Measurements from ENCODE around the gene NFATC2. TPM values are rescaled to one million over a fixed set of nuclear protein-coding genes. Genes with fewer than 3 reads are reported as not detected.

The NFATC2 gene
- total RNA-seq, 1 donor from 2014 or later, result 4.2 TPM

DNA sequence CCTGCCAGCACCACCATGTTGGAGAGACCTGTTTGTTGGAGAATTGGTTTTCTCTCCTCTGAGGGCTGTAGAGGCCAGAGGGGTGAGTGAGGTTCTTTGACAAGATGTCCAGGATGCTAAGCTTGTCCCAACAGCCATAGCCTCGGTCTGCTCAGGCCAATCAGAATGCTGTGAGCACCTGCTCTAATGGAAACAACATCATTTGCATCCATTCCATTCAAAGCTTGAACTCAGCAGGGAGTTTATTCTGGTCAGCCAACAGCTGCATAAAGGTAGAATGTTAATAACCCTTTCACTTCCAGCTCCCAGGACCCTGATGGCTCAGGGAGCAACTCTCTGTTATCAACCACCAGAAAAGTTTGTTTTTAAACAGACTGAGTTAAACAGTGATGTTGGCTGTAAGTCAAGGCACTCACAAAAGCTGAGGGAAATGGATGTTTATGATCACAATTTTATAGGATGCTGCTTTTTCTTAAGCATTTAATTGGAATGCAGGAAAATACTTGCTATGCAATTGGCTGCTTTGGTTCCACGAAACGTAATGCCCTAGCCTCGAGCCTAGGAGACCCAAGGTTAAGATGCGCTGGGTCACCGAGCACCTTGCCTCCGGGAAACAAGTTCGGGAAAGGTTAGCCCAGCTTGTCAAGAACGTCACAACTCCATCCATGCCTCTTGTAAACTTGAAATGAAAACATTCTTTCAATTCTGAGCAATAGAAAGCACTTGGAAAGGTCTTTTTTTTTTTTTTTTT, 155.2 kb downstream of the NFATC2 start:
- Histone ChIP-seq H3K27me3 (ENCODE audit: low read depth) (no peaks in the 10 kb centered on the region), H3K27ac (replicated peaks) (no peak overlapping the region), H3K36me3 (no peaks in the 10 kb centered on the region), H3K4me1 (peaks cover 31% of the 10 kb centered on the region), H3K4me3 (no peak overlapping the region), H3K9me3 (replicated peaks) (no peaks in the 10 kb centered on the region)
- no peak for DNase-seq
- TF ChIP-seq, protein P1, sequence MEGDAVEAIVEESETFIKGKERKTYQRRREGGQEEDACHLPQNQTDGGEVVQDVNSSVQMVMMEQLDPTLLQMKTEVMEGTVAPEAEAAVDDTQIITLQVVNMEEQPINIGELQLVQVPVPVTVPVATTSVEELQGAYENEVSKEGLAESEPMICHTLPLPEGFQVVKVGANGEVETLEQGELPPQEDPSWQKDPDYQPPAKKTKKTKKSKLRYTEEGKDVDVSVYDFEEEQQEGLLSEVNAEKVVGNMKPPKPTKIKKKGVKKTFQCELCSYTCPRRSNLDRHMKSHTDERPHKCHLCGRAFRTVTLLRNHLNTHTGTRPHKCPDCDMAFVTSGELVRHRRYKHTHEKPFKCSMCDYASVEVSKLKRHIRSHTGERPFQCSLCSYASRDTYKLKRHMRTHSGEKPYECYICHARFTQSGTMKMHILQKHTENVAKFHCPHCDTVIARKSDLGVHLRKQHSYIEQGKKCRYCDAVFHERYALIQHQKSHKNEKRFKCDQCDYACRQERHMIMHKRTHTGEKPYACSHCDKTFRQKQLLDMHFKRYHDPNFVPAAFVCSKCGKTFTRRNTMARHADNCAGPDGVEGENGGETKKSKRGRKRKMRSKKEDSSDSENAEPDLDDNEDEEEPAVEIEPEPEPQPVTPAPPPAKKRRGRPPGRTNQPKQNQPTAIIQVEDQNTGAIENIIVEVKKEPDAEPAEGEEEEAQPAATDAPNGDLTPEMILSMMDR (IDR thresholded peaks at IDR 0.05; ENCODE audit: borderline replicate concordance), result no peak
- intact Hi-C loops (cut with micrococcal nuclease), result no loop called here

GRCh38 chr20:51386586-51386985, 155.9 kb downstream of the NFATC2 start:
- no peak for DNase-seq
- Histone ChIP-seq H3K9me3 (replicated peaks) (no peaks in the 10 kb centered on the region), H3K27me3 (ENCODE audit: low read depth) (no peaks in the 10 kb centered on the region), H3K4me1 (peaks cover 26% of the 10 kb centered on the region), H3K27ac (replicated peaks) (no peak overlapping the region), H3K4me3 (no peak overlapping the region), H3K36me3 (no peaks in the 10 kb centered on the region)
- intact Hi-C loops (cut with micrococcal nuclease), result no loop called here
- TF ChIP-seq, protein P1 (IDR thresholded peaks at IDR 0.05; ENCODE audit: borderline replicate concordance), result no peak

DNA sequence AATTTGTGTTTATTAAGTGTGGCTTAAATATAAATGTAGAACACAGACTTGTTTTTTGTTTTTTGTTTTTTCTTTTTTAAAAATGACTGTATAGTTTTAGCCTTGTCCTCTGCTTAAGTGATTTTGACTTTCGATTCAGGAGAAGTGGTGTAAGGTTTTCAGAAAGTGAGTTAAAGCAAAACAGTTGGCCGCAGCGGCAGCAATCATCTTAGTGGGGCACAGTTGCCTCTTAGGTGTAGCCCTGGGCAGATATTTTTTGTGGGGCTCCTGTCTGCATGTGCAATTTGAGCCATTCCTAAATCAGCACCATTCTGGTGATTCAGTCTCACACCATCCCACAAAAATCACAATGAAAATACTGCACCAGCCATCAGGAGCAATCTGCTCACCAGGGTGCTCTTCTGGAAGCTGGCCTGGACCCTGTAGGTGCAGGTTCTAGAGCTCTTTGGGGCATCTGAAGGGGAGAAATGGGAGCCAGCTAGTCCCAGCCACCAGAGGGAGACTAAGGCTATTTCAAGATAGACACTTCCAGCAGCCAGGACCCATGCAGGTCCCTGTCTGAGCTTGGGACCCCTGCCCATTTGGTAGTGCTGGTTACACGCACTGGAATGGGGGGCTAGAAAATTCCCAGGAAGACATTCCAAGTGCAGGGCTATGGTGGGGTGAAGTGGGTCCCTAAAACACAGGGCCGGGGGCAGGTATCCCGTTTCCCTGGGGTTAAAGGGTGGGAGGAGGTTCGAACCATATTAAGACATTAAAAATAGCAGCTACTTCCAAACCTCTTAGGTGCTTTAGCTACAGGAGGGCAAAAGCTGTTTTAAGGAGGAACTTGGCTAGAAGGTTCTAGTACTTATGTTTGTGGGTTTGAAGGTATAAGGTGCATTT, 156.6 kb downstream of the NFATC2 start:
- no peaks in the 10 kb centered on the region for H3K9me3 ChIP-seq (replicated peaks)
- DNase-seq, result no peak
- H3K27ac ChIP-seq (replicated peaks), result no peak overlapping the region
- TF ChIP-seq, protein P1 (IDR thresholded peaks at IDR 0.05; ENCODE audit: borderline replicate concordance), result peak; percentile 73
- intact Hi-C loops (cut with micrococcal nuclease), result no loop called here
- H3K36me3 ChIP-seq, result no peaks in the 10 kb centered on the region
- H3K27me3 ChIP-seq (ENCODE audit: low read depth), result no peaks in the 10 kb centered on the region
- peaks cover 23% of the 10 kb centered on the region for H3K4me1 ChIP-seq
- H3K4me3 ChIP-seq, result no peak overlapping the region

DNA sequence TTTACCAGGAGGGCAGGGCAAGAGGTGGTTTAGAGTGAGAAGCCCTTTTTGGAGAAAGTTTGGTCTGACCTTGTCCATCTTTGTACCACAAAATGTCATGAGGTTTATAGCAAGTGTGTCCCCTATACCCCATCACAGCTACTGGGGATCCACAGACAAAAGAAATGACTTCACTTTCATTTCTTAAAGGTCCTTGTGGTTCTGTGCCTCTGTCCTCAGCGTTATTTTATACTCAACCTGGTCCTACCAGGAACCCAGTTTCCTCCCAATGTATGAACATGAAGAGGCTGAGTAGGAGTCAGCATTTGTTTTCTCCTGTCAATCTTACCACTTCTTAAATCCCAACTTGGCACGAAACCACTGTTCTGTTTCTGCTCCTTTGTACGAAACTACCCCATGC, 157.6 kb downstream of the NFATC2 start:
- TF ChIP-seq, protein P1 (IDR thresholded peaks at IDR 0.05; ENCODE audit: borderline replicate concordance), result no peak
- Histone ChIP-seq H3K4me1 (peaks cover 13% of the 10 kb centered on the region), H3K36me3 (no peaks in the 10 kb centered on the region), H3K9me3 (replicated peaks) (no peaks in the 10 kb centered on the region), H3K4me3 (no peak overlapping the region), H3K27ac (replicated peaks) (no peak overlapping the region), H3K27me3 (ENCODE audit: low read depth) (no peaks in the 10 kb centered on the region)
- intact Hi-C loops (cut with micrococcal nuclease), result no loop called here
- no peak for DNase-seq

DNA sequence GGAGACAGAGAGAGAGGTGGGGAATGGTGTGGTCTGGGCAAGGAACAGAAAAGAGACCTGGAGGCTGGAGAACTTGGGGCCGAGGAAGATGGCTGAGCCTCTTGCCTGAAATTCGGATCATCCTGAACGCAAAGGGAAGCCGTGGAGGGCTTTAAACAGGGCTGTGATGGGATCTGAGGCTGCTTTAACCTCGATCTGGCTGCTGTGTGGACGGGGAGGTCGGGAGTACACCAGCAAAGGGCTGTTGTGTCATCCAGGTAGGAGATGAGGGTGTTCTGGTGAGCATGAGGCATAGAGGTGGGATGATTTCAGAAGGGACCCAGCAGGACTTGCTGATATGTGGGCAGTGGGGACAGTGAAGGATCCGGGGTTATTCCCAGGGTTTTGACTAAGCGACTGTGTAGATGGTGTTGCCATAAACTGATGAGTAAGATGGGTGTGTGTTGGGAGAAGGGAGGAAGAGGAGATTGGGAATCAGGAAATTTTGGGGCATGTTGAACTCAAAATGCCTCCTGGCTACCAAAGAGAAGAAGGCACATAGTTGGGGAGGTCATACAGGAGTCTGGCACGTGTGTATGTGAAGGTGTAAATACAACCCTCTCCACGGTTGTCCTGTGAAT, 158.5 kb downstream of the NFATC2 start:
- no peak overlapping the region for H3K4me3 ChIP-seq
- no peak for DNase-seq
- intact Hi-C loops (cut with micrococcal nuclease), result no loop called here
- H3K27me3 ChIP-seq (ENCODE audit: low read depth), result no peaks in the 10 kb centered on the region
- H3K4me1 ChIP-seq, result peaks cover 7% of the 10 kb centered on the region
- TF ChIP-seq, protein P1 (IDR thresholded peaks at IDR 0.05; ENCODE audit: borderline replicate concordance), result no peak
- H3K27ac ChIP-seq (replicated peaks), result no peak overlapping the region
- no peaks in the 10 kb centered on the region for H3K9me3 ChIP-seq (replicated peaks)
- H3K36me3 ChIP-seq, result no peaks in the 10 kb centered on the region
